ENCODE measurements around the gene MLH3. TPM values are rescaled to one million over a fixed set of nuclear protein-coding genes. Genes with fewer than 3 reads are reported as not detected.

MLH3 gene
- total and polyA plus RNA-seq, 10 of the 15 experiments (the other 5 are each of a cell fraction or from before 2014, with no cell fraction given) = 12.6 to 31.2 (median 19.6) TPM

- in situ Hi-C loops (cut with MboI) (no loop called here), intact Hi-C loops (cut with micrococcal nuclease; ENCODE audit: unreplicated experiment) (no loop called here)
- 98% methylated on average over 5 of the region's 5 CpGs for whole genome bisulfite sequencing (ENCODE audit: insufficient coverage, insufficient replicate concordance, low lambda C conversion rate, missing lambda C conversion rate)
- ChIA-PET POLR2A (interaction anchor here (1.6 kb wide), 1 partner anchor 19 kb away, joined by 4 read pairs; no protein-coding TSS in a partner anchor), CTCF (interaction anchor here (1.5 kb wide), 1 partner anchor 10 kb away, joined by 5 read pairs; no protein-coding TSS in a partner anchor), RAD21 (ENCODE audit: unreplicated experiment) (no interaction called here), SMC1A (ENCODE audit: uncharacterized antibody, unreplicated experiment) (interaction anchor here (0.7 to 1.1 kb wide), 3 partner anchors 8 to 60 kb away, joined by 3 read pairs; no protein-coding TSS in a partner anchor)
- no peaks in the 10 kb centered on the region for H3K4me1 ChIP-seq (ENCODE audit: control insufficient read depth, insufficient read depth, low read length)
- H3K27me3 ChIP-seq (replicated peaks in 1 of 2; ENCODE audit: control insufficient read depth in 2 of 2, insufficient read depth in 2 of 2, low read length in 1 of 2) = no peaks in the 10 kb centered on the region
- no TSS peak for BruUV-seq (replicated peaks)
- H3K79me2 ChIP-seq (ENCODE audit: control insufficient read depth, insufficient read depth, low read length) = peaks cover 18% of the 10 kb centered on the region
- no peak overlapping the region for H3K4me2 ChIP-seq (ENCODE audit: control insufficient read depth, insufficient read depth)
- FAIRE-seq = no peak
- no peaks in the 10 kb centered on the region for H4K20me1 ChIP-seq (ENCODE audit: control insufficient read depth, insufficient read depth)
- ATAC-seq = no peak
- no peak overlapping the region for H3K27ac ChIP-seq (ENCODE audit: control insufficient read depth, insufficient read depth)
- H3K36me3 ChIP-seq (ENCODE audit: control insufficient read depth in 2 of 2, insufficient read depth in 2 of 2, low read length in 1 of 2) = no peaks in the 10 kb centered on the region; a peak in 1 of 4 replicates
- H3K9me3 ChIP-seq (replicated peaks; ENCODE audit: control insufficient read depth, insufficient read depth, low read length) = no peaks in the 10 kb centered on the region; the same call in 2 of the 3 replicates
- DNase-seq (ENCODE audit: low read depth, low spot score) = no peak
- H3K9ac ChIP-seq (ENCODE audit: control insufficient read depth, insufficient read depth, low read length) = no peak overlapping the region
- TF ChIP-seq KLF5 (IDR thresholded peaks at IDR 0.05; ENCODE audit: partially characterized antibody) = no peak
- TF ChIP-seq ATF7 (IDR thresholded peaks at IDR 0.05; ENCODE audit: low read depth) = no peak
- TF ChIP-seq EZH2 (IDR thresholded peaks at IDR 0.05; ENCODE audit: borderline replicate concordance, control insufficient read depth, low read depth, low read length) = no peak
- TF ChIP-seq EP300 (IDR thresholded peaks at IDR 0.05; ENCODE audit: borderline replicate concordance in 1 of 2, control insufficient read depth in 1 of 2, low read depth in 2 of 2, low read length in 2 of 2) = no peak
- no peak for TF ChIP-seq SPI1 (IDR thresholded peaks at IDR 0.05; ENCODE audit: borderline replicate concordance, insufficient read depth, low read depth, low read length)
- no peak overlapping the region for H2AFZ ChIP-seq (ENCODE audit: control insufficient read depth, low read depth, low read length)
- no peak overlapping the region for H3K4me3 ChIP-seq
Measured at GRCh38 chr14:75046275-75046674, 5.0 kb downstream of the MLH3 start.

- WGBS (ENCODE audit: insufficient coverage, insufficient replicate concordance, low lambda C conversion rate, missing lambda C conversion rate) = 97% methylated on average over 8 of the region's 8 CpGs
- H3K36me3 ChIP-seq (ENCODE audit: control insufficient read depth in 2 of 2, insufficient read depth in 2 of 2, low read length in 1 of 2) = no peaks in the 10 kb centered on the region; a peak in 1 of 4 replicates
- no peak for ATAC-seq
- ChIA-PET RAD21 (ENCODE audit: unreplicated experiment) (interaction anchor here (0.9 to 1.7 kb wide), 2 partner anchors 43 to 83 kb away, joined by 3 read pairs; no protein-coding TSS in a partner anchor), POLR2A (interaction anchor here (1.6 to 1.7 kb wide), 2 partner anchors 18 kb away, joined by 4 to 11 read pairs; no protein-coding TSS in a partner anchor), CTCF (interaction anchor here (1.1 to 1.5 kb wide), 5 partner anchors 11 to 161 kb away, joined by 3 to 5 read pairs (median 3); no protein-coding TSS in a partner anchor), SMC1A (ENCODE audit: uncharacterized antibody, unreplicated experiment) (interaction anchor here (0.9 to 1.9 kb wide), 6 partner anchors 9 to 108 kb away, joined by 3 to 7 read pairs (median 4); partner anchors contain the start of gene ACYP1)
- H3K9me3 ChIP-seq (replicated peaks; ENCODE audit: control insufficient read depth, insufficient read depth, low read length) = no peaks in the 10 kb centered on the region
- no peak for FAIRE-seq
- no peak for DNase-seq (ENCODE audit: low read depth, low spot score)
- H3K4me3 ChIP-seq = no peak overlapping the region
- BruUV-seq (replicated peaks) = no TSS peak
- no peak overlapping the region for H3K4me2 ChIP-seq (ENCODE audit: control insufficient read depth, insufficient read depth)
- no peak overlapping the region for H2AFZ ChIP-seq (ENCODE audit: control insufficient read depth, low read depth, low read length)
- H3K9ac ChIP-seq (ENCODE audit: control insufficient read depth, insufficient read depth, low read length) = no peak overlapping the region
- intact Hi-C loops (cut with micrococcal nuclease; ENCODE audit: unreplicated experiment) = no loop called here
- peaks cover 6% of the 10 kb centered on the region for H3K79me2 ChIP-seq (ENCODE audit: control insufficient read depth, insufficient read depth, low read length)
- in situ Hi-C loops (cut with MboI) = no loop called here
- no peaks in the 10 kb centered on the region for H4K20me1 ChIP-seq (ENCODE audit: control insufficient read depth, insufficient read depth)
- no peaks in the 10 kb centered on the region for H3K27me3 ChIP-seq (replicated peaks in 1 of 2; ENCODE audit: control insufficient read depth in 2 of 2, insufficient read depth in 2 of 2, low read length in 1 of 2)
- no peaks in the 10 kb centered on the region for H3K4me1 ChIP-seq (ENCODE audit: control insufficient read depth, insufficient read depth, low read length)
- no peak overlapping the region for H3K27ac ChIP-seq (ENCODE audit: control insufficient read depth, insufficient read depth)
- TF ChIP-seq NR2C2 (IDR thresholded peaks at IDR 0.05; ENCODE audit: borderline replicate concordance, control insufficient read depth, insufficient read length, low read depth) (no peak), CEBPZ (IDR thresholded peaks at IDR 0.05; ENCODE audit: low read depth, low read length) (no peak), RUNX3 (IDR thresholded peaks at IDR 0.05; ENCODE audit: low read length) (no peak), SP1 (IDR thresholded peaks at IDR 0.05; ENCODE audit: low read depth, low read length) (no peak), JUNB (IDR thresholded peaks at IDR 0.05) (no peak), TARDBP (IDR thresholded peaks at IDR 0.05; ENCODE audit: borderline replicate concordance) (no peak), TCF12 (IDR thresholded peaks at IDR 0.05; ENCODE audit: low read depth, low read length) (no peak), BRCA1 (IDR thresholded peaks at IDR 0.05; ENCODE audit: low read depth, low read length) (no peak)
Measured at GRCh38 chr14:75044752-75045151, 6.5 kb downstream of the MLH3 start.
